Left renal cortex interstitium (tissue), 4 donors: Measurements from ENCODE around the gene ZC3H8. TPM values are rescaled to one million over a fixed set of nuclear protein-coding genes. Genes with fewer than 3 reads are reported as not detected.

Experiments
- DNase-seq, 4 donors: peaks; one replicate each; pipeline ENCODE4 v3.0.0-alpha.2; 2013; ENCODE audit warnings: low read depth in 4 of 4, low spot score in 2 of 4, missing footprints in 1 of 4
- polyA plus RNA-seq, 4 donors: library from polyadenylated mRNA; unstranded; fragments of 120-200 nt; gene quantifications; one replicate each; pipeline ENCODE4 v1.2.1, GENCODE V29; 2013; ENCODE audit not compliant: insufficient read length in 4 of 4

ZC3H8 gene
- polyA plus RNA-seq, 4 donors = 14.3 to 28.4 (median 20.2) TPM

DNA sequence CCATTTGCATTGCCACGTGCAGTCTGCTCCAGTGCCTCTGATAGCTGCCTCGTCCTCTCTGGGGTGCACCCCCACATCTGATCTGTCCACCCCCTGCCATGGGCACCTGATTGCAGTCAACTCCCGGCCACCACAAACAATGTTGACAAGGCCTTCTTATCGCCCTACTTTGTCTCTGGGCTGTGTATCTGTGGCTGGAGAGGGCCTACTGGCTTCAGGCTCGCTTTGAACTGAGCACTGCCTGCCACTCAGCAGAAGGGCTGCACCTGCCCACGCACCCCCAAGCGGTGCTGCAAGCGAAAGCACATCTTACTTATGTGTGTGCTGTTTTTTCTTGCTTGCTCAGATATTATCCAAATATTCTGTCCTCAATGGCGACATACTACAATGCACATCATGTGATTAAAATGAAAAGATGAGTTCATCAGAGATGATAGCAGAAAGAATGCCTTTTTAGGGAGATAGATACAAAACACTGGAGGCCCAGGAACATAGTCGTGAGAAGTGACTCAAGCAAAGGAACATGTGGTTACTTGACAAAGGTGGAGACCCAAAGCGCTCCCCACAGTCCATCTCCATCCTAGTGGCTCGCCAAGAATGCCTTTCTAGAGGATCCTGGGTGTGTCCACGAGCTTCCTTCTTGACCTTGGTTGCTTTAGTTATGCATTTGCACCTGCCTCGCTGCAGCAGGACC, 87.9 kb downstream of the ZC3H8 start:
- DNase-seq = no peak

DNA sequence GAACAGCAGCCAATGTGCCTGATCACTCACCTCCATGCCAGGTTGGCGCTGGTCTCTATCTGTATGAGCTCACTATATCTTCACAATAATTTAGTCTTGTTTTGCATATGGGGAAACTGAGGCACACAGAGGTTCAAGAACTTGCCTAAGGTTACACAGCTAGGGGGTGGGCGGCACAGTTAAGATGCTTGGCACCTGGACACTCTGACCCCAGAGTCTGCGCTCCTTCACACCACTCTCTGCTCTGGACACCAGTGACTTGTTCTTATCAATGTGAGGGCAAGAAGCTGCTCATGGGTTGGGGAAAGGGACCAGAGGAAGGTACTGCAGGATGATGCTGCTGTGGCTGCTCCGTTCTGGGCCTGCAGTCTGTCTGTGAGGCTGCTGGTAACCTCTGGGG, 89.5 kb downstream of the ZC3H8 start:
- no peak for DNase-seq

DNA sequence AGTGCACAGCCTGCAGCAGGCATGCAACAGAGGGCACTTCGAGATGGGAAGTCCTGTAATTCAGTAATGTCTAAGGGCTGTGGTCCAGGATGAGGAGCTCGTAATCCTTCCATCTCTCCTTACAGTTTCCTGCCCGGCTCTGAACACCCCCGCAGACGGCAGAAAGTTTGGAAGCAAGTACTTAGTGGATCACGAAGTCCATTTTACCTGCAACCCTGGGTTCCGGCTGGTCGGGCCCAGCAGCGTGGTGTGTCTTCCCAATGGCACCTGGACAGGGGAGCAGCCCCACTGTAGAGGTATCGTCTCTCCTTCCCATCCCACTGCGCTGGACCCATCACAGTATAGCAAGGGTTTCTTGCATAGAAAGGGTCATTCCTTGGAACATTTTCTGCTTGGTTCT, 90.0 kb downstream of the ZC3H8 start:
- no peak for DNase-seq

GRCh38 chr2:112163541-112163981, 91.3 kb downstream of the ZC3H8 start:
- DNase-seq = no peak

DNA sequence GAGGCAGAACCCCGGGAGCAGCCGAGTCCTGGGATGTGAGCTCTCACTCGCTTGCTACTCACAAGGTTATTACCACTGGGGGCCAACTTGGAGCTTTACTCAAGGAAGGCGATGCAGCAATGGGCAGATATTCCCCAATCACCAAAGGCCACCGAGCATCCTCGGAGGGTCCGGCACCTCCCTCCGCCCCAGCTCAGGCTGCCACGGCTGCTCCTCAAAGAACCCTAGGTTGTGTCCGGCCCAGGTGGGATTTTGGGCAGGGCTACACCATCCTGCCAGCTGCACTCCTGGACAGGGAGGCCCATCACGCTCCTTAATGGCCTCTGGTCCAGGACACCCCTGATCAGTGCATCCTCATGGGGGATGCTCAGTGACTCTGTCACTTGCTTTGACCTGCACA, 91.9 kb downstream of the ZC3H8 start:
- no peak for DNase-seq

DNA sequence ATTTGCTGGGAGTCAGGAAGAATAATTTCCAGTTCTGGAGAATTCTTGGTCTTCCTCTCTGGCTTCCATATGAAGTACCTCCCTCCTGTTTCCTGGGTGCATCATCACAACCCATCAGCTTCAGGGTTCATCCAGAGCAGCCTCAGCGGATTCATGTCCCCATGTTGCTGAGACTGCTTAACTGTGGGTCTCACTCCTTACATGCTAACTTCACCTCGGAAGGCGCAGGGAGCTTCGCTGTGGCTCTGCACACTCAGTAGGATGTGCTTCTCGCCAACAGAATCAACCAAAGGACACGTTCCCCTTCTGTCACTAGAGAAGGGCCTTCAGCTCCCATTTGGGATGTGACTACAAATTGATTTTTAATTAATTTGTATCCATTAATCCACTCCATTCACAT, 92.5 kb downstream of the ZC3H8 start:
- DNase-seq = no peak

Other genes with a start within 250 kb of the ZC3H8 start
- 10 to 100 TPM; 16.7 to 25.5 (median 21.1) TPM for gene TMEM87B, start 199.8 kb downstream of the ZC3H8 start, polyA plus RNA-seq
- 10 to 100 TPM; 12.3 to 15.6 (median 14.1) TPM for gene FBLN7, start 116.7 kb downstream of the ZC3H8 start, polyA plus RNA-seq
- 10 to 100 TPM in 2 of 4 donors, 1 to 10 TPM in 2; 6.4 to 11.2 (median 9.4) TPM for gene ZC3H6, start 20.6 kb upstream of the ZC3H8 start, polyA plus RNA-seq
- 1 to 10 TPM; 2.0 to 5.4 (median 3.6) TPM for gene RGPD8, start 178.6 kb upstream of the ZC3H8 start, polyA plus RNA-seq
- gene TTL, start 227.1 kb upstream of the ZC3H8 start, polyA plus RNA-seq = 10 to 100 TPM; 36.0 to 42.3 (median 38.5) TPM